Fibroblast of skin of left quadriceps (primary cell): ENCODE measurements around the gene IGSF6.
A peak's percentile ranks its signal among the peaks of the same experiment; 100 is the strongest.
"Not testable (repeated sequence)": the region's sequence is repeated elsewhere in the genome, so short reads cannot be mapped to it uniquely, and the experiment has no call there.

Source experiments
- DNase-seq, 2 experiments: peaks; one replicate each; pipeline ENCODE4 v3.0.0-alpha.2; 2013; ENCODE audit warnings: low read depth in 2 of 2

Gene IGSF6

DNA sequence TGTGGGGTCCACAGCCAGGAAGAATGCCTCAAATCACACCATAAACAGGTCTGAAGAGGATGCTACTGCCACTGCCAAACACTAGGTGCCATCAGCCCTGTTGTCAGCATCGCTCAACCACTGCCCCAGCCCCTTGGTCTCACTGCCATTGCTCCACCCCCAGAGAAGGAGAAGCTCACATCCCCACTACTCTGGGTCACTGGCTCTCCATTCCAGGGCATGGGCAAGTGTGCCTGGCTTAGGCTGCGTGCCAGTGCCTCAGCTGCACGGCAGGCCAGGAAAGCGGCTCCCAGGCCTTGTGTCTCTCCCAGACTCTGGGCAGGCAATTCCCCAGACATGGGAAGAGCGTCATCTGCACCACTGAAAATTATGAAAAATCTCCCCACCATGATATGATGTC lies 1.2 kb upstream of the IGSF6 start:
- DNase-seq, result no peak

DNA sequence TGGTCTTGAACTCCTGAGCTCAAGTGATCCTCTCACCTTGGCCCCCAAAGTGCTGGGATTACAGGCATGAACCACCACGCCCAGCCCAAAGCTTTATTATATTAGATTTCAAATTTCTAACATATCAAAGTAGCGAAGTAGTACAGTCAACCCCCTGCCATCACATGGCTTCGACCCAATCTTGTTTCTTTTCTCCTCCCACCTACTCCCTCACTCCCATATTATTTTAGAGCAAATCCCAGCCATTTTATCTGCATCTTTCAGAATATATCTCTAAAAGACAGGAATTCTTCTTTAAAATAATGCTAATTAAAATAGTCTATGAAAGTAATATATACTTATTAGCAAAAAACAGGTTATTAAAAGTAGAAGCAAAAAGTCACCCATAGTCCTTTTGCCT lies 893 bp downstream of the IGSF6 start:
- no peak for DNase-seq

DNA sequence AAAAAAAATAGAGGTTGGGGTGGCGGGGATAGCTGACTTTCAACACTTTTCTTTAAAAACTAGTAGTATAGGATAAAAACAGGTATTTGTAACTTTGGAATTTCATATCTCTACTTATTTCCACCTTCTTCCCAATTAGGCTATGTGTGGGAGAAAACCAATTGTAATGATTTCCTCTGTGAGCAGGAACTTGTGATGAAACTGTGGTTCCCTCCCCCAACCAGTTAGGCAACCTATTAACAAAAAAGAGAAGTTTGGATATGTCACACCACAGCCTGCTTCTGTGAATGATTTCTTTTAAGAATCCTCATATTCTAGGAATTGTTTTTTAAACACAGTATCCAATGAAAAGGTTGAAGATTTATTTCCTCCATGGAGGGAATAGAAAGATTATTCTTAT lies 1.9 kb downstream of the IGSF6 start:
- no peak for DNase-seq

DNA sequence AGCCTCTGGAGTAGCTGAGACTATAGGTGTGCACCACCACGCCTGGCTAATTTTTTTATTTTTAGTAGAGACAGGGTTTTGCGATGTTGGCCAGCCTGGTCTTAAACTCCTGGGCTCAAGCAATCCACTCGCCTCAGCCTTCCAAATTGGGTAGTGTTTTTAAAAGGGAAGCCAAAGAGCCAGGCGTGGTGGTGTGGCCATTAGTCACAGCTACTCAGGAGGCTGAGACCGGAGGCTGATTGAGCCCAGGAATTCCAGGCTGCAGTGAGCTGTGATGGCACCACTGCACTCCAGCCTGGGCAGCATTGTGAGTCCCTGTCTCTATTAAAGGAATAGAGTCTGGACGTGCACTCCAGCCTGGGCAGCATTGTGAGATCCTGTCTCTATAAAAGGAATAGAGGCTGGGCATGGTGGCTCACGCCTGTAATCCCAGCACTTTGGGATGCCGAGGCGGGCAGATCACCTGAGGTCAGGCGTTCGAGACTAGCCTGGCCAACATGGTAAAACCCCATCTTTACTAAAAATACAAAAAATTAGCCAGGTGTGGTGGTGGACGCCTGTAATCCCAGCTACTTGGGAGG lies 2.5 kb downstream of the IGSF6 start:
- DNase-seq, result not testable (repeated sequence)

DNA sequence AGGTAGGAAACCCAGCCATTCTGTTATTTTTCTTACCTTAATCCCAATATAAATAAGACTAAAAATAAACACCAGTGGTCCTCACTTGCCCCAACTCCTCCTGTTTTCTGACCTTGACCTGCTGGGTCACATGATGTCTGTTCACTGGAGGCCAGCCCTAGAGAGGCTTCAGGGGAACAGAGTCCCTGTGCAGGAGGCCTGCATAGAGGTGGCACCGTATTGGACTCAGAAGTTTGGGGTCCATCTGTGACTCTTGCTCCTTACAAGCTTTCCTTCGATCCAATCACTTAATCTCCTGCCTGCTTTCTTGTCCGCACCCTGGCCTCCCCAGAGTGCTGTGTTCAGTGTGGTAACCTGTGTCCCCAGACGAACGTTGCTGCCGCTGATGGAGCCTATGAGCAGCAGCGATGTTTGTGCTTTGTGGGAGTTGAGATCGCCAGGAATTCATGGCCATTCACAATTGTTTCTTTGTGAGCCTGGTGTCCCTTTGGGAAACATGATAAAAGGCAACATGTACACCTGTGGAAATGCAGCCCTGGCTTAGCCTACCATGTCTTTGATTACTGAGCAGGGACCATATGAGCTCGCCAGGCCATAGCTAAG lies 4.7 kb downstream of the IGSF6 start:
- no peak for DNase-seq

DNA sequence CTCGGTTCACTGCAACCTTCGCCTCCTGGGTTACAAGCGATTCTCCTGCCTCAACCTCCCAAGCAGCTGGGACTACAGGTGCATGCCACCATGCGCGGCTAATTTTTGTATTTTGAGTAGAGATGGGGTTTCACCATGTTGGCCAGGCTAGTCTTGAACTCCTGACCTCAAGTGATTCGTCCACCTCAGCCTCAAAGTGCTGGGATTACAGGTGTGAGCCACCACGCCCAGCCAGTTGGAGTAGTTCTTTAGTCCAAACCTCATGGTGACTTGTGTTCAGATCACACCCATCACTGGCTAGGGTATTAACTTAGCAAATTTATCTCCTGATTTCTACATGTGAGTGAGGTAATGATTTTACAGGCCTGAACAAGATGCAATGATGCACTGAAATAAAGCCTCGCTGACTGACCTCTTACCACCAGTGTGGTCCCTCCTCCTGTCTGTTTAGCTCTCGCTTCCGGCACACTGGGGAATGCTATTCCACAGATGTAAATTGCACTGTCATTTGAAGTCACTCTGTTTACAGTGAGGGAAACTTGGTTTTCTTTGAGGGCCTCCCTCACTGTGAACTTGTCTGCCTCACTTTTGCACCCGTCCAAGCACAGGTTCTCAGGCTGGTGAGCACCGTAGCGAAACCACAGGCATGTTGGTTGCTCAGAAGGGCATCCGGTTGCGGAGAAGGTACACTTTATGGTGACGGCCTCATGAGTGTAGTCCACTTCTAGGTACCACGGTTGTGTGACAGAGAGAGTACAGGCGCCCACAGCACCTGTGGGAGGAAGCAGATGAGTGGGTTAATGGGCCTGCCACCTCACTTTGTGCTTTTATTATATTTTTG lies 5.5 kb downstream of the IGSF6 start:
- DNase-seq, result no peak

DNA sequence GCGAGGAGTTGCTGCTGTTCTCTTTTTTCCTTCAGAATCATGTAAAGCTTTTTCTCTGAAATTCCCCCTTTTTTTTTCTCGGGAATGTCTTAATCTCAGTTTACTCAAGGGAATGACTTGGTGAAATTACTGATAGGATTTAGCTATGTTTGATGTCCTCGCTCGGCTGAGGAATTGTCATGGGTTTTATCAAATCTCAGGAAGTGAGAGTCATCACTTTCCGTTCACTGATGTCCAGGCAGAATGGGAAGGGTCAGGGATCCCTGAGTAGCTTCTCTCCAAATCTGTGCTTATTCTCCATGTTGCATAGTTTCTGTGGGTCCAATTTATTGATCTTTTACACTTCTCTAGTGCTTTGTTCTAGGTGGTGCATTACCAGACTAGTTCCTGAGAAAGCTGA lies 6.3 kb downstream of the IGSF6 start:
- DNase-seq, result no peak

DNA sequence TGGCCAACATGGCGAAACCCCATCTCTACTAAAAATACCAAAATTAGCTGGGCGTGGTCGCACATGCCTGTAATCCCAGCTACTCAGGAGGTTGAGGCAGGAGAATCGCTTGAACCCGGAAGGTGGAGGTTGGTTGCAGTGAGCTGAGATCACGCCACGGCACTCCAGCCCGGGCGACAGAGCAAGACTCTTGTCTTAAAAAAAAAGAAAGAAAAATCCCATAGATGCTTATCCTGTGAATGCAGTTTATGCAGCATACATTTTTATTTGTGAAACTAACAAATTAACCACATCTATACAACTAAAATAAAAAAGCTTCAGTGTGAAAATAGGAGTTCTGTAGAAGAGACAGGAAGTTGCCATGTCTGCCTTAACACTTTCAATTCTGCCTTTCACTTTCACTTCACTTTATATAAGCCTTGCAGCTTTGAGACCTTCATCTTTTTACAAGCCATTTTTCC lies 7.1 kb downstream of the IGSF6 start:
- DNase-seq, result no peak

DNA sequence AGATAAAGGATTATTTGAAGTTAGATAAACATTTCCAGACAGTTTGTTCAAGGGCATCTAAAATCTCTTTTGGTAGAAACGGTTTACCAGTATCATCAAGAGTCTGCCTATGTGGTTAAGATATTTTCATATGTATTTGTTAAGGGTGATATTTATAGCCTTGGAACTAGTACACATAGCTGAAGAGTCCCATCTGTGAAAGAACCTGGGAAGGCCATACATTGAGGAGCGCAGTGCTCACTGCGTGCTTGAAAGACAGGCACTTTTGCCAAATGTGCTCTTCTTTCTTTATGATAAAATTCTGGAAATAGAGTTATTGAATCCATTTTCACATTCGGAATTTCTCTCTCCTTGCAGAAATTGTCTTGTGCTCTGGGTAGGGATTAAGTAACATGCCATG lies 7.7 kb downstream of the IGSF6 start:
- DNase-seq, result no peak

DNA sequence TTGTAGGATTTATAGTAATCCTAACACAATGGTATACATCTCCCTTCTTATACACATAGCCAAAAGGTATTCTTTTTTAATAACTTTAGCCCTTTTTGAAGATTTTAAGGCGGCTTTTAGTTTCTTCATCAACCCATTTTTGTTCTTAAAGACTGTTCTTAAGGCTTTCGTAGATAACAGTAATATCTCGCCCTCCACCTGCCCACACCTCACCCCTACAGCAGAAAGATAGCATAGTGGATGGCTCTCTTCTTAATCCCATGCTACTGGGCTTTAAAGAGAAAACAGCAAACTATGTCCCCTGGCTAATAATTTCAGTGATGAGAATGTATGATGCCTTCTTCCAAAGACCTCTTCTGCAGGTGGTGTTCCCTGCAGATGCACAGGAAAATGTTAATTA lies 8.6 kb downstream of the IGSF6 start:
- DNase-seq, result no peak

DNA sequence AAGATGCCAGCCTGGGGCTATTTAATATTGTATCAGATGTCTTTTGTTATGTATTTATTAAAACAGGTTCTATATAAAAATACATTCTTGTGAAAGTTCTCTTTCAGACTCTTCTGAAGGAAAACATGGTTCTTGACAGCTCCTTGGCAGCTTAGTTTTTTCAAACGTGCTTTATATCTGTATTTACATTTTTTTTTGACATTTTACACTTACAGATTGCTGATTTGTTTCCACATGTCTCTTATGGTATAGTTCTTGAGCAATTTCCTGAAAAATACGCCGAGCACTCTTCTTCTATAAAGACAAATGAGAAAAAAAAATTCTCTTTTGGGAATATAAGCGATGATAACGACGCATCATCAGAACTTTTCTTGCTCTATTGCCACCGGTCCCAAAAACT lies 9.5 kb downstream of the IGSF6 start:
- DNase-seq, result no peak

DNA sequence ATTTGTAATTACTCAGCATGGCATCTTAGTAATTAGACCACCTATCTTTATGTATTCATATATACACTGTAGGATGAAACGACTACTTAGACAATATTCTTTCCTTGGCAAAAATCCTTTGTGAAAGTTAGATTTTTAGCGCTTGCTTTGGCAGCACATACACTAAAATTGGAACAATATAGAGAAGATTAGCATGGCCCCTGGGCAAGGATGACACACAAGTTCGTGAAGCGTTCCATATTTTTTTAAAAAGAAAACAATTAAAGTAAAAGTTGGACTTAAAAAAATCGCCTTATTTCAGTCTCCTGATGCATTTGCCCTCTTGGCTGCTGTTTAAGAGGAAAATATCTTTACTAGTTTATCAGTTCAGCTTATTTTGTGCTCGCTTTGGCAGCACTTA lies 10.5 kb downstream of the IGSF6 start:
- DNase-seq, result no peak

DNA sequence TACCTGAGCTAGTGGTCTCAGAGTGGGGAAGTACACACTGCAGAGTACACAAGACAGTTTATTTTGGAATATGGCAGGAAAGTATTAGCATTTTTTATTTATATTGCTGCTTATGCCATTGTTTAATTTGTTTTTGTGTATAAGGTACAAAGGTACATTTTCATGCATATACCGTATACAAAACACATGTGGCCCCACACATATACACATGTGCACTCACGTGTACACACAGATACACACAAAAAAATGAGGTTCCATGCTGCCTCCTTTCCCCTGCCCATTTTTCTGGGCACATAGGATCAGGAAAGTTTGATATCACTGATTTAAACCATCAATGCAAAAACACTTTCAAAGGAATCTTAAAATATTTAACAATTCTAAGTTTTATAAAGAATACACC lies 12.9 kb downstream of the IGSF6 start:
- DNase-seq, result no peak

DNA sequence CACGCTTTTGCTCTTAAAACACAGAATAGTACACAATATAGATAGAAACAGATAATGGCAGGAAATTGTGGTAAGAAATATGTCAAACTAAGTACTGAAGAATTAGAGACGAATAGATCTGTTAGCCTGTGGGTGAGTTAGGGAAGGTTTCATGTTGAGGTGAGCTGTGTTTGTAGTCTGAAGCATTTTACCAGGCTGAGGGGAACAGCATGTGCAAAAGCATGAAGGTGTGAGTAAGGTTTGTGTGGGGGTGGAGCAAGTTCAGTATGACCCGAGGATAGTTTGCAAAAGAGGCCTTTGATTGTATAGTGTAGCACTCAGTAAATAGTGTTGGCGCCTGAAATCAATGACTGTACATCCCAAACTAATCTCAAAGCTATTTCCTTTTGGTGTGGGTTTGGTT lies 13.8 kb downstream of the IGSF6 start:
- DNase-seq, result peak; percentile 13 to 21

DNA sequence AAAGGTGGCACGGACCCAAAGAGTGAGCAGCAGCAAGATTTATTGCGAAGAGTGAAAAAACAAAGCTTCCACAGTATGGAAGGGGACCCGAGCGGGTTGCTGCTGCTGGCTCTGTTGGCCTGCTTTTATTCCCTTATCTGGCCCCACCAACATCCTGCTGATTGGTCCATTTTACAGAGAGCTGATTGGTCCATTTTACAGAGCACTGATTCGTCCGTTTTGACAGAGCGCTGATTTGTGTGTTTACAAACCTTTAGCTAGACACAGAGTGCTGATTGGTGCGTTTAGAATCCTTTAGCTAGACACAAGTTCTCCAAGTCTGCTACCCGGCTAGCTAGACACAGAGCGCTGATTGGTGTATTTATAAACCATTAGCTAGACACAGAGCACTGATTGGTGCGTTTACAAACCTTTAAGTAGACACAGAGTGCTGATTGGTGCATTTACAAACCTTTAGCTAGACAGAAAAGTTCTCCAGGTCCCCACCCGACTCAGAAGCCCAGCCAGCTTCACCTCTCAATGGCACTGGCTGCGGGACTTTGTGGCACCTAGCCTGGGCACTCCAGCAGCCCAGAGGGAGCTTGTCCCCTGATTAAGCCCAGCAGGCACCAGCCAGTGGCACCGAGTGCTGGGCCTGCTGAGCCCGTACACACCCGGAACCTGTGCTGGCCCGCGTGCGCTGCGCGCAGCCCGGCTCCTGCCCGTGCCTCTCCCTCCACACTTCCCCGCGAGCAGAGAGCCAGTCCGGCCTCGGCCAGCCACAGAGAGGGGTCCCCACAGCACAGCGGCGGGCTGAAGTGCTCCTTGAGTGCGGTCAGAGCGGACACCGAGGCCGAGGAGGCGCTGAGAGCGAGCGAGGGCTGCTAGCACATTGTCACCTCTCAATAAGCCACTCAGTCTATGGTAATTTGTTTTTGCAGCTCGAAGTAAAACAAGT lies 15.1 kb downstream of the IGSF6 start:
- DNase-seq, result no peak

DNA sequence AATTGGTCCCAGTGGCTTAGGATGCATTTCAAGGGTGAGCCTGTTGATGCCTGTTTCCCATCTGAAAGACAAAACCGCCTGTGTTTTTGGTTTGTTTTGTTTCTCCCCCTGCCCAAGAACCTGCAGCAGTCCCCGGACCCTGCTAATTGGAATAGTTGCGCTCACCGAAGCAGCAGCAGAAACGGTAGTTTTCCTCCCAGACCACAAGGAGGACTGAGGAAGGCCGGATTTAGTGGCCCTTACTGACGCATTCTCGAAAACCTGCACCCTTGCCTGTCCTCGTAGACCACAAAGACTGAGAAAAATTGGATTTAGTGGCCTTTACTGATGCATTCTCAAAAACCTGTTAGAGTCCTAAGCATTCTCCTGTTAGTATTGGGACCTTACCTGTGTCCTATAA lies 16.7 kb downstream of the IGSF6 start:
- not testable (repeated sequence) for DNase-seq

DNA sequence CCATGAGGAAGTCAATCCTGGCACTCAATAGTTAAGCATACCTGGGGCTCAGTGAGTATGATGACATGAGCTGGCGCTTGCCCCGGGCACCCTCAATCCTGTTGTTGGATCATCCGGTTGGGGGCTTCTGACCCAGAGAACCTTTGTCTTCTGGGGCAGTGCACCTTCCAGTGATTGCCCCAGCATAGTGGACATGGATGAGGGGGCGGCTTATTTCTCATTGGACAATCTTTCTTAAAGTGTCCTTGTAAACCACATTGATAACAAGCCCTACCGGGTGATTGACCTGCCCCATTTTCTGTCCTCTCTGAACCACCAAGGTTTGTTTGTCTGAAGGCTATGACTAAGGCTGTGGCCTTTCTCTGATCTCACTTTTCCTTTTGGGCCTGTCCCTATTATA lies 18.2 kb downstream of the IGSF6 start:
- DNase-seq, result no peak

DNA sequence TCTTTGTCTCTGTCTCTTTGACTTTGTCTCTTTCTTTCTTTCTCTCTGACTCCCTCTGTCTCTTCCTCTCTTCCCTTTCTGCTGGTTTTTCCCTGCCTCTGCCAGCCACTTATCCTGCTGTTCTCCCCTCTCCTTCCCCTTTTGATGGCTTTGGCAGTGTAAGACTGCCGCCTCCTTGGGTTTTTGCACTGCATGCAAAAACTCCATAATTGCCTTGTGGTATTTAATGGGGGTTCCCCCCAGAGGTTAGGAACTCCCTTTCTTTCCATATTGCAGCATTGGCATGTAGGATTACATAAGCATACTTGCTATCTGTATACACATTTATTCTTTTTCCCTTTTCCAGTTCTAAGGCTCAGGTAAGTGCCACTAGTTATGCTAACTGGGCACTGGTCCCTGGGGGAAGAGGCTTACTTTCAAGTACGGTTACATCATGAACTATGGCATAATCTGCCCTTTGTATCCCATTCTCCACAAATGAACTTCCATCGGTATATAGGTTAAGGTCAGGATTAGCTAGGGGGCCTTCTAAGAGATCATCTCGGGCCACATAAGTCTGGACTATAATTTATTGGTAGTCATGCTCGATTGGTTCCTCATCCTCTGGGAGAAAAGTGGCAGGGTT lies 20.3 kb downstream of the IGSF6 start:
- DNase-seq, result not testable (repeated sequence)

DNA sequence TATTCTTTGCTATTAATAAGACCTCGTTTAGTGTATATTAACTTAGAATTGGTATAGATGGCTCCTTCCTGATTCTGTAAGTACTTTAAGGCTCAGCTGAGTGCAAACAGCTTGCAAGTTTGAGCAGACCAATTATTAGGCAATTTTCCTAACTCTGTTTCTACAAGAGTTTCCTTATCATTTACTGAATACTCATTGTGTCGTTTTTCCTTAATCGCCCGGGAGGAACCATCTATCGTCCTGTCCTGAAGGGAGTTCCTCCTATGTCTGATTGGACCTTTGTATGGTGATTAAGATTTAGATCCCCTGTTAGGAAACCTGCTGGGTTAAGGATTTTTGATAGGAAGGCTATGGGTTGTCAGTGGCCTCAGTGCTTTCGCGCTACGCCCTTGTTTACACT lies 21.0 kb downstream of the IGSF6 start:
- DNase-seq, result not testable (repeated sequence)

DNA sequence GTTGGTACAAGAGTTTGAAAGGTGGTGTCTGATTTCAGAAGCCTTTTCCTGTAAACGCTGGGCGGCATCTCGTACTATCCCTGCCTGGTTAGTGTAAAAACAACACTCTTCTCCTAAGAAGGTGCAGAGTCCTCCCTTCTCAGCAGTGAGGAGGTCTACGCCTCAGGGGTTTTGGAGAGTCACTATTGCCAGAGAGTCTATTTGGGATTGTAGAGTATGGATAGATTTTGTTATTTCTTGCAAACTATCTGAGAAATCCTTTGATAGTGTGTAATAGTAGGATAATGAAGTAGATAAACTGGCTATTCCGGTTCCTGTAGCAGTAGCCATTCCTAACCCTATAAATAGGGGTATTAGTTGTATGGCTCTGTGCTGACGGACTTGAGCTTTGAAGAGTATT lies 21.5 kb downstream of the IGSF6 start:
- not testable (repeated sequence) for DNase-seq
